GM18873 (cell line): ENCODE measurements around the gene KIAA0319L.
"Not testable (repeated sequence)": the region's sequence is repeated elsewhere in the genome, so short reads cannot be mapped to it uniquely, and the experiment has no call there.

ENCODE experiments used
- ATAC-seq: cut with Tn5 transposase; IDR thresholded peaks from one replicate; pipeline ENCODE4 v1.9.1; 2021; ENCODE audit warnings: mild to moderate bottlenecking, moderate library complexity, moderate number of reproducible peaks; ENCODE audit not compliant: unreplicated experiment, low FRiP score

Gene KIAA0319L

DNA sequence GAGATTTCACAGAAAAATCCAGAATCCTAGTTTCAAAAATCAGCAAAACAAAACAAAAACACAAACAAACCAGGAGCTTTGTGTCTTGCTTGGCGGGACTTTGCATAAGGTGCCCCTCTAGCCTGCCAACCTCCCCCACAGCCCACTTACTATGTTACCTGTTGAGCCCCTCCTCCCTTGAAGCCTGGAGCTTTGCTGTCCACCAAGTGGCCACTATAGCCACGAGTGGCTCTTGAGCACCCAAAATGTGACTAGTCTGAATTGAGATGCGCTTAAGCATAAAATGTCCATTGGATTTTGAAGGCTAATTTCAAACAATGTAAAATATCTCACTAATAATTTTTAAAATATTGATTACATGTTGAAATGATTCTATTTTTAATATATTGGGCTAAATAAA, 28.1 kb upstream of the KIAA0319L start:
- ATAC-seq, result no peak

DNA sequence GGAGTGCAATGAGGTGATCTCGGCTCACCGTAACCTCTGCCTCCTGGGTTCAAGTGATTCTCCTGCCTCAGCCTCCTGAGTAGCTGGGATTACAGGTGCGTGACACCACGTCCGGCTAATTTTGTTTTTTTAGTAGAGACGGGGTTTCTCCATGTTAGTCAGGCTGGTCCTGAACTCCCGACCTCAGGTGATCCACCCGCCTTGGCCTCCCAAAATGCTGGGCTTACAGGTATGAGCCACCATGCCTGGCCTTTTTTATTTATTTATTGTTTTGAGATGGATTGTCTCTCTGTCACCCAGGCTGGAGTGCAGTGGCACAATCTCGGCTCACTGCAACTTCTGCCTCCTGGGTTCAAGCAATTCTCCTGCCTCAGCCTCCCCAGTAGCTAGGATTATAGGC, 24.4 kb upstream of the KIAA0319L start:
- ATAC-seq, result not testable (repeated sequence)

- no peak for ATAC-seq
Measured at GRCh38 chr1:35580949-35581388, 23.8 kb upstream of the KIAA0319L start.

GRCh38 chr1:35577071-35577998, 20.1 kb upstream of the KIAA0319L start:
- no peak for ATAC-seq

DNA sequence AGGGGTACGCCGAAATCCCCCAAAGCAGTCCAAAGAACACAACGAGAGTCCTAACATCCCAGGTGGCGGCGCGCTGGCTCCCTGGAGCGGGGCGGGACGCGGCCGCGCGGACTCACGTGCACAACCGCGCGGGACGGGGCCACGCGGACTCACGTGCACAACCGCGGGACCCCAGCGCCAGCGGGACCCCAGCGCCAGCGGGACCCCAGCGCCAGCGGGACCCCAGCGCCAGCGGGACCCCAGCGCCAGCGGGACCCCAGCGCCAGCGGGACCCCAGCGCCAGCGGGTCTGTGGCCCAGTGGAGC, 19.5 kb upstream of the KIAA0319L start:
- ATAC-seq, result not testable (repeated sequence)

DNA sequence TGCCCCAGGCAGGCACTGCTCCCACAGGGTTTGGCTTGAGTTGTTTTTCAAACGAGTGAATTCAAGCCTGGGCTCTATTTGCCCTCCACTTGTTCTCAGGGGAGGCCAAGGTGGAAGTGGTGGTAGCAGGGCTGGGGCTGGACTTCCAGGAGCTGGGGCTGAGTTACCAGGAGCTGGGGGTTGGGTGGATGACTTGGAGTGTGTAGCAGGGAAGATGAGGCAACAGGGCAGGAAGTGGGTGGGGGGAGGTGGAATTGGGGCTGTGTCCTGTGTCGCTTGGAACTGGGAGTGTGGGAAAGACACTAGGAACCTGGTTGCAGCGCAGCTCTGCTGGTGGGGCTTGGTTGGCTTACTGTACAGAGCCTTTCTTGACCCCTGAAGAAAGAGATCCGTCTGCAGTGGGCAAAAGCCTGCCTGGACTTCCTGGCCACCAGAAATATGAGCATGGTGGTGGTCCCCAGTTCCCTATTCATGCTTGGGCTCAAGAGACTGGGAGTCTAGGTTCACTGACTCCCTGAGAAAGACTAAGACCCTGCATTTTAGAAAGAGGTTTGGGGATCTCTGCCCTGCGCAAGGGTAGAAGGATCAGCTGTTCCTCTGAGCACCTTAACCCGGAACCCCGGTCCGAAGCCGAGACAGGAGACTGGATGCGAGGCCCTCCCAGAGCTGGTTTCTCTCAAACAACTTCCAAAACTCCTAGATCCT, 19.0 kb upstream of the KIAA0319L start:
- no peak for ATAC-seq

- no peak for ATAC-seq
Measured at GRCh38 chr1:35575416-35575958, 18.3 kb upstream of the KIAA0319L start.

DNA sequence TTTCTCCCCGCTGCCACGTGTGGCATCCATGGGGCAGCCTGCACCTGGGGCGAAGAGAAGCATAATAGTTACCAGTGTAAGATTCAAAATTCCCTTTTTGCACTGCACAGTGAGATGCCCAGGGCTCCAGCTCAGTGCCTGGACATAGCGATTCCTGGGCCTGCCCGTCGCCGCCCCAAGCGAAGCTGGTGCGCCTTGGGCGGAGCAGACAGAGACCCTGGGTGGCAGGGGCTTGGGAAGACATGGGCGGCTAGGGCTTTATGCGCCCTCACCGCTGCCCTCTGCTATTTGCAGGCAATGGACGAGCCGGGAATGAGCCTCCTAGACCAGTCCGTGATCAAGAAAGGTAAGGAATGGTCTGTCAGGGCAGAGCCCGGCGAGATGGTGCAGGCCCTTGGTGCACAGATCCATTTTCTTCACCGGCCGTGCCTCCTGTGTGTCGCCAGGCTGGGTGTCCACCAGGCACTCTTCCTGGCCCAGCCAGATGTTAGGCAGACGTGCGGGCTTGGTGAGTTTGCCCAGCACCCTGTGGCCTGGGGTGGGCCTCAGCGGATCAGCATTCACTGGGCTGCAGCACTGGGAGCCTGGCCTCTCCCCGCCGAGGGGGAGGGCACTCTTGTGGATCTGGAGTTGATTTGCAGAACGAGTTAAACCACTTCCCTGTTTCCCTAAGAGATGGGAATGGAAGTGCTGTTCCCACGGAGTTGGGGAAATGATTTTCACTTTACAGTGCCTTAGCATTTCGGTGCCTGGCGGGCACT, 17.6 kb upstream of the KIAA0319L start:
- ATAC-seq, result no peak

GRCh38 chr1:35574125-35574654, 17.0 kb upstream of the KIAA0319L start:
- no peak for ATAC-seq

- no peak for ATAC-seq
Measured at GRCh38 chr1:35573198-35574124, 16.3 kb upstream of the KIAA0319L start, which contains the start of gene TFAP2E. Gene TFAP2E (plus strand): TSS chr1:35573314. CDS start chr1:35573578, 264 bp downstream.

DNA sequence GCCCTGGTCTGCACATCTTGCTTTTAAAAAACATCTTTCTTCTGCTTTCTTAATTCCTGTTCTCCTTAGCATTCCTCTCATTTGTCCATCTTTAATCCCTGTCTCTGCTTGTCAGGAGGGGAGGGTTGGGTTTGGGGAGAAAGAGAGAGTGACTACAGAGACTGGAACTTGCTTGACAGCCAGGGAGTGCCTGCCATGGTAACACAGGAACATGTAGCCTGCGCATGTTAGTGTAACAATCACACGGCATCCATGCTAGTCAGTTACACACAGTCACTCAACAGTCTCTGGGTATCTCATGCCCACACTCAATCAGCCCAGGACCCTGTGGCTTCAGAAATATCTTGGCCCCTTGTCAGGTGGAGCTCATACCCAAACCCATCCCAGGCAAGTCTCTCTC, 15.1 kb upstream of the KIAA0319L start:
- no peak for ATAC-seq

GRCh38 chr1:35571263-35571662, 14.1 kb upstream of the KIAA0319L start:
- ATAC-seq, result no peak

- no peak for ATAC-seq
Measured at GRCh38 chr1:35570589-35571137, 13.5 kb upstream of the KIAA0319L start.

- ATAC-seq, result no peak
Measured at GRCh38 chr1:35569936-35570335, 12.7 kb upstream of the KIAA0319L start.

- no peak for ATAC-seq
Measured at GRCh38 chr1:35568975-35569395, 11.8 kb upstream of the KIAA0319L start.

DNA sequence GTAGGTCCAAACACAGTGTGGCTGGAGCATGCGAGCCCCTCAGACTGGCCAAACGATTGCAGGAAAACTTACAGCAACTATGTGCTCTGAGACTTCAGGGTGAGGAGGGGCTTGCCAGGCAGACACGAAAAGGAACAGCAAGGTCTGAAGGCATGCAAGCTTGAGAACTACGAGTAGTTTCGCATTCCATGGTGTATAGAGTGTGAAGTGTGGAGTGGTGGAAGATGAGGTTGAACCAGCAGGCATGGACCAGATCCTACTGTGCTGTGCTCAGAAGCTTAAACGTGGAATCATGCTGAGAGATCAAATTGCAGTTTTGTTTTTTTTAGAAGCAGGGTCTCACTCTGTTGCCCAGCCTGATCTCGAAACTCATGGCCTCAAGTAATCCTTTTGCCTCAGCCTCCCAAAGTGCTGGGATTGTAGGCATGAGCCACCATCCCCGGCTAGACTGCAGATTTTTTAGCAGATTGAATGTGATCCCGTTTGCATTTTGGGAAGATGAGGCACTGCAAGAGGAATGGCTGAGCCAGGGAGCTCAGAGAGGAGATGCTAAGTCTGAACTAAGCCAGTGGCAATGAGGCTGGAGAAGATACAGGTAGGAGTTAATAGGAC, 10.8 kb upstream of the KIAA0319L start:
- no peak for ATAC-seq

DNA sequence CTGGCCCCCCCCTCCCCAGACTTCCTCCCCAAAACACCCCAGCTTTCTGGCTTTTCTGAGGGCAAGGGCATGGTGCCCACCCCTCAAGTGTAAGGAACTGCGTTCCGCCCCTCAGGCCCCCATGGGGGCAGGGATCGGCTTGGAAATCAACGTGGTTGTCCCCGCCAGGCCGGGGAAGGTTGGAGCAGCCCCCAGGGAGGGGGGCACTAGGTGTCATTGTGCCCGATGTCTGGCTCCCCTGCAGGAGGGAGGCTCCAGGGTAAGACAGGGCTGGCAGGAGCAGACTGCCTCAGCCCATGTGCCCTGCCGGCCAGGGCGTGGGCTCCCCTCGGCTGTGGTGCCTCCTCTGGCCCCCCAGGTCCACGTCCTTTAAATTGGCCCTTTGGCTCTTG, 8.5 kb upstream of the KIAA0319L start:
- ATAC-seq, result no peak

DNA sequence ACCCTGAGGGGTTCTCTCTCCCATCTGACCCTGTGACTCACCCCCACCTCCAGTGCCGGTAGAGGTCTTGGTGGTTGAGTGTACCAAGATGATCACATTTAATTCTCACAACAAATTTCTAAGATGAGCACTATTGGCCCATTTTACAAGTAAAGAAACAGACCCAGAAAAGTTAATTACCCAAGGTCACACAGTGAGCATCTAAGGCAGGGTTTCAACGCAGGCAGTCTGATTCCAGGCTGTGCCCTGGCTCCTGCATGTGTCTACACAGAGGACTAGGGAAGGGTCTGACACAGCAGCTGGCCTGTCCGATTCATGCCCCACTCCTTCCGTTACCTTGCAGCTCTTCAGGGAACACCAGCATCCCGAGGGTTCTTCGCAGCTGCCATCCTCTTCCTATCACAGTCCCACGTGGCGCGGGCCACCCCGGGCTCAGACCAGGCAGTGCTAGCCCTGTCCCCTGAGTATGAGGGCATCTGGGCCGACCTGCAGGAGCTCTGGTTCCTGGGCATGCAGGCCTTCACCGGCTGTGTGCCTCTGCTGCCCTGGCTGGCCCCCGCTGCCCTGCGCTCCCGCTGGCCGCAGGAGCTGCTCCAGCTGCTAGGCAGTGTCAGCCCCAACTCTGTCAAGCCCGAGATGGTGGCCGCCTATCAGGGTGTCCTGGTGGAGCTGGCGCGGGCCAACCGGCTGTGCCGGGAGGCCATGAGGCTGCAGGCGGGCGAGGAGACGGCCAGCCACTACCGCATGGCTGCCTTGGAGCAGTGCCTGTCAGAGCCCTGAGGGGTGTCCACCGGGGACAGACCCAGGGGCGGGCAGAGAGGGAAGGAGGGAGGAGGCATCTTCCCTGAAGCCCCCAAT, 7.9 kb upstream of the KIAA0319L start:
- ATAC-seq, result no peak
